GM18909 (cell line): ENCODE data around the gene VWA7.
"Not testable (repeated sequence)": the region's sequence is repeated elsewhere in the genome, so short reads cannot be mapped to it uniquely, and the experiment has no call there.

Experiments used
- ATAC-seq: cut with Tn5 transposase; IDR thresholded peaks from one replicate; pipeline ENCODE4 v1.9.1; 2021; ENCODE audit warnings: mild to moderate bottlenecking; ENCODE audit not compliant: unreplicated experiment, poor library complexity

Gene VWA7

GRCh38 chr6:31801031-31801927 lies 24.2 kb upstream of the VWA7 start:
- not testable (repeated sequence) for ATAC-seq

GRCh38 chr6:31799781-31800180 lies 22.7 kb upstream of the VWA7 start:
- ATAC-seq = no peak

GRCh38 chr6:31797588-31797987 lies 20.5 kb upstream of the VWA7 start:
- no peak for ATAC-seq

GRCh38 chr6:31796993-31797385 lies 19.9 kb upstream of the VWA7 start:
- no peak for ATAC-seq

GRCh38 chr6:31795616-31796298 lies 18.6 kb upstream of the VWA7 start, which contains the start of gene VARS1:
VARS1 (minus strand) TSS chr6:31795752; CDS start chr6:31795217, 535 bp downstream.
- ATAC-seq = peak; percentile 74

- peak; percentile 18 for ATAC-seq
Measured at GRCh38 chr6:31794866-31795615, 17.9 kb upstream of the VWA7 start.

GRCh38 chr6:31794294-31794865 lies 17.3 kb upstream of the VWA7 start:
- no peak for ATAC-seq

- not testable (repeated sequence) for ATAC-seq
Measured at GRCh38 chr6:31793927-31794245, 16.8 kb upstream of the VWA7 start.

- no peak for ATAC-seq
Measured at GRCh38 chr6:31792761-31793171, 15.6 kb upstream of the VWA7 start.

- no peak for ATAC-seq
Measured at GRCh38 chr6:31792090-31792374, 14.9 kb upstream of the VWA7 start.

- no peak for ATAC-seq
Measured at GRCh38 chr6:31791324-31792089, 14.4 kb upstream of the VWA7 start.

GRCh38 chr6:31785475-31785874 lies 8.3 kb upstream of the VWA7 start:
- ATAC-seq = no peak

- ATAC-seq = no peak
Measured at GRCh38 chr6:31784098-31784925, 7.2 kb upstream of the VWA7 start.

GRCh38 chr6:31782126-31782855 lies 5.2 kb upstream of the VWA7 start:
- ATAC-seq = no peak

- no peak for ATAC-seq
Measured at GRCh38 chr6:31781244-31782125, 4.4 kb upstream of the VWA7 start.

- ATAC-seq = no peak
Measured at GRCh38 chr6:31780507-31781243, 3.5 kb upstream of the VWA7 start.

GRCh38 chr6:31779908-31780307 lies 2.8 kb upstream of the VWA7 start:
- no peak for ATAC-seq
